ENCODE results near the gene AGR2.
"Not testable (repeated sequence)": the region's sequence is repeated elsewhere in the genome, so short reads cannot be mapped to it uniquely, and the experiment has no call there.

Gene AGR2

GRCh38 chr7:16804674-16805439 lies at the start of gene AGR2:
Gene AGR2 (minus strand): TSS chr7:16804999. CDS start chr7:16801796, 3,203 bp downstream.
- Histone ChIP-seq H3K27me3 (ENCODE audit: insufficient read depth, low read length, poor library complexity) (no peaks in the 10 kb centered on the region), H4K20me1 (ENCODE audit: insufficient read depth, low read length) (no peaks in the 10 kb centered on the region), H3K27ac (ENCODE audit: low read length) (no peak within 1 kb of the TSS), H3K4me3 (ENCODE audit: low read depth in 1 of 2, low read length in 2 of 2) (no peak within 1 kb of the TSS), H3K9ac (ENCODE audit: low read depth, low read length) (no peak within 1 kb of the TSS), H3K36me3 (ENCODE audit: insufficient read depth, low read length) (no peaks in the 10 kb centered on the region), H3K9me3 (ENCODE audit: insufficient read depth, low read length, severe bottlenecking) (no peaks in the 10 kb centered on the region), H3K79me2 (ENCODE audit: insufficient read depth, low read length) (no peaks in the 10 kb centered on the region), H3K4me2 (ENCODE audit: insufficient read depth, low read length) (no peak within 1 kb of the TSS), H2AFZ (ENCODE audit: low read depth, low read length) (no peak within 1 kb of the TSS), H3K4me1 (ENCODE audit: insufficient read depth, low read length) (no peaks in the 10 kb centered on the region)
- ATAC-seq (ENCODE audit: insufficient read depth, low read depth) = no peak
- TF ChIP-seq CTCF (IDR thresholded peaks at IDR 0.05; ENCODE audit: borderline replicate concordance, extremely low read depth, low read length, poor library complexity, severe bottlenecking) (no peak), EZH2 (IDR thresholded peaks at IDR 0.05; ENCODE audit: borderline replicate concordance, low read depth, low read length, severe bottlenecking) (no peak)
- DNase-seq = no peak

- not testable (repeated sequence) for H3K9me3 ChIP-seq (ENCODE audit: insufficient read depth, low read length, severe bottlenecking); H3K9ac ChIP-seq (ENCODE audit: low read depth, low read length); ATAC-seq (ENCODE audit: insufficient read depth, low read depth); H4K20me1 ChIP-seq (ENCODE audit: insufficient read depth, low read length); H3K27ac ChIP-seq (ENCODE audit: low read length); H3K79me2 ChIP-seq (ENCODE audit: insufficient read depth, low read length); H3K4me3 ChIP-seq (ENCODE audit: low read depth in 1 of 2, low read length in 2 of 2); H3K4me1 ChIP-seq (ENCODE audit: insufficient read depth, low read length); H3K27me3 ChIP-seq (ENCODE audit: insufficient read depth, low read length, poor library complexity); H2AFZ ChIP-seq (ENCODE audit: low read depth, low read length); H3K36me3 ChIP-seq (ENCODE audit: insufficient read depth, low read length); DNase-seq; H3K4me2 ChIP-seq (ENCODE audit: insufficient read depth, low read length)
These were observed 48.4 kb upstream of the AGR2 start for GRCh38 chr7:16853189-16853588.

DNA sequence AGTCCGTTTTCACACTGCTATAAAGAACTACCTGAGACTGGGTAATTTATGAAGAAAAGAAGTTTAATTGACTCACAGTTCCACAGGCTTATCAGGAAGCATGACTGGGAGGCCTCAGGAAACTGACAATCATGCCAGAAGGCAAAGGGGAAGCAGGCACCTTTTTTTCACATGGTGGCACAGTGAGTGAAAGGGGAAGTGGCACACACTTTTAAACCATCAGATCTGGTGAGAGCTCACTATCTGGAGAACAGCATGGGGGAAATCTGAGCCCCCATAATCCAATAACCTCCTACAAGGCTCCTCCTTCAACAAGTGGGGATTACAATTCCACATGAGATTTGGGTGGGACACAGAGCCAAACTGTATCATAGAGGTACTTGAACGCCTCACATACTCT lies 47.0 kb upstream of the AGR2 start:
- no peaks in the 10 kb centered on the region for H3K27me3 ChIP-seq (ENCODE audit: insufficient read depth, low read length, poor library complexity)
- H3K9ac ChIP-seq (ENCODE audit: low read depth, low read length) = no peak overlapping the region
- ATAC-seq (ENCODE audit: insufficient read depth, low read depth) = no peak
- H3K27ac ChIP-seq (ENCODE audit: low read length) = no peak overlapping the region
- no peaks in the 10 kb centered on the region for H3K79me2 ChIP-seq (ENCODE audit: insufficient read depth, low read length)
- no peak for TF ChIP-seq CTCF (IDR thresholded peaks at IDR 0.05; ENCODE audit: borderline replicate concordance, extremely low read depth, low read length, poor library complexity, severe bottlenecking)
- TF ChIP-seq EZH2 (IDR thresholded peaks at IDR 0.05; ENCODE audit: borderline replicate concordance, low read depth, low read length, severe bottlenecking) = no peak
- H3K9me3 ChIP-seq (ENCODE audit: insufficient read depth, low read length, severe bottlenecking) = no peaks in the 10 kb centered on the region
- DNase-seq = no peak
- no peak overlapping the region for H3K4me3 ChIP-seq (ENCODE audit: low read depth in 1 of 2, low read length in 2 of 2)
- H3K4me1 ChIP-seq (ENCODE audit: insufficient read depth, low read length) = no peaks in the 10 kb centered on the region
- H2AFZ ChIP-seq (ENCODE audit: low read depth, low read length) = no peak overlapping the region
- H4K20me1 ChIP-seq (ENCODE audit: insufficient read depth, low read length) = no peaks in the 10 kb centered on the region
- H3K36me3 ChIP-seq (ENCODE audit: insufficient read depth, low read length) = no peaks in the 10 kb centered on the region
- H3K4me2 ChIP-seq (ENCODE audit: insufficient read depth, low read length) = no peak overlapping the region

DNA sequence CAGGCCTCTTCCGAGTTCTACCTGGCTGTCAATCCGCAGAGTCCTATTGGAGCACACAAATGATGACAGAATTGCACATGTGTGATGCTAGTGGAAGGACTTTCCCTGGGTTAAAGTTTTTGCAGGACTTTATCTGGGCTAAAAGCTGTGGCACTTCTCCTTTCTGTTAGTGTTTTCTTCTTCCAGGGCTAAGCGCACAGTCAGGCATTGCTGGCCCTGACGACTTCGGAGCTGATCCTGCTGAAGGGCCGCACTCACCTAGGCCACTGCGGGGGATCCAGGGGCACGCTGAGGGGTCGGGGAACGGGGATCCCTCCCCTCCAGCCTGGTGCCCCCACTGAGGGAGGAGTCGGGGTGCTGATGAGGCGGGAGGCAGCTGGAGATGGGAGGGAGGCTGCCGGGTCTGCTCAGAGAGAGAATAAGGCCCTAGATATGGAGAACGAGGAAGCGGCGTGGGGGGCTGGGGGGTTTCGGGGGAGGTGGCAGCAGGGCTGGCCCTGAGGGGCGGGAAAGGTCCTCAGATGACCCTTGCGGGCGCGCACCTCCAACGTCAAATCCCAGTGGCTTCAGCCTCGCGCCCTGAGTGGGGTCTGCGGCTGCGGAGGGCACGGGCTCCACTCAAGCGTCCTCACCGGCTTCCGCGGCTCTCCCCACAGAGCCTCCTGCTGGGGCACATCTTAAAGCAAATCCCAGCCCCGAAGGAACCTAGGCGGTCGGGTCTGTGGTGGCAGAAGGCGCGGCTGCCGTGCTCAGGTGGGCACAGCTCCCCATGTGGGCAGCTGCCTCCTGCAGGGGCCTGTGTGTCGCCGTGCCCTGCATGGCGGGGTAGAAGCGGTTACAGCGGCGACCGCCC lies 46.0 kb upstream of the AGR2 start:
- Histone ChIP-seq H3K79me2 (ENCODE audit: insufficient read depth, low read length) (no peaks in the 10 kb centered on the region), H3K36me3 (ENCODE audit: insufficient read depth, low read length) (no peaks in the 10 kb centered on the region), H3K9me3 (ENCODE audit: insufficient read depth, low read length, severe bottlenecking) (no peaks in the 10 kb centered on the region), H3K4me3 (ENCODE audit: low read depth in 1 of 2, low read length in 2 of 2) (no peak overlapping the region), H3K9ac (ENCODE audit: low read depth, low read length) (no peak overlapping the region), H3K27ac (ENCODE audit: low read length) (no peak overlapping the region), H3K27me3 (ENCODE audit: insufficient read depth, low read length, poor library complexity) (no peaks in the 10 kb centered on the region), H4K20me1 (ENCODE audit: insufficient read depth, low read length) (no peaks in the 10 kb centered on the region), H2AFZ (ENCODE audit: low read depth, low read length) (no peak overlapping the region), H3K4me1 (ENCODE audit: insufficient read depth, low read length) (no peaks in the 10 kb centered on the region), H3K4me2 (ENCODE audit: insufficient read depth, low read length) (no peak overlapping the region)
- no peak for TF ChIP-seq CTCF (IDR thresholded peaks at IDR 0.05; ENCODE audit: borderline replicate concordance, extremely low read depth, low read length, poor library complexity, severe bottlenecking)
- no peak for DNase-seq
- no peak for ATAC-seq (ENCODE audit: insufficient read depth, low read depth)

Data from DND-41 (cell line).